GM21515 (cell line): ENCODE data around the gene NOC2L.
"Not testable (repeated sequence)": the region's sequence is repeated elsewhere in the genome, so short reads cannot be mapped to it uniquely, and the experiment has no call there.

Experiments used
- ATAC-seq: cut with Tn5 transposase; IDR thresholded peaks from one replicate; pipeline ENCODE4 v1.9.1; 2021; ENCODE audit not compliant: unreplicated experiment

Gene NOC2L

GRCh38 chr1:905811-906599 lies 53.1 kb downstream of the NOC2L start:
- ATAC-seq, result no peak

GRCh38 chr1:905071-905749 lies 53.8 kb downstream of the NOC2L start:
- ATAC-seq, result no peak

GRCh38 chr1:904310-904950 lies 54.6 kb downstream of the NOC2L start:
- ATAC-seq, result no peak

- no peak for ATAC-seq
Observed at GRCh38 chr1:903721-904271, 55.3 kb downstream of the NOC2L start.

- ATAC-seq, result no peak
Observed at GRCh38 chr1:903305-903704, 55.8 kb downstream of the NOC2L start.

- no peak for ATAC-seq
Observed at GRCh38 chr1:902802-903201, 56.3 kb downstream of the NOC2L start.

- ATAC-seq, result no peak
Observed at GRCh38 chr1:901108-901859, 57.8 kb downstream of the NOC2L start.

GRCh38 chr1:899636-900317 lies 59.3 kb downstream of the NOC2L start:
- no peak for ATAC-seq

GRCh38 chr1:897951-898350 lies 61.1 kb downstream of the NOC2L start:
- not testable (repeated sequence) for ATAC-seq

GRCh38 chr1:897226-897625 lies 61.8 kb downstream of the NOC2L start:
- no peak for ATAC-seq
